Measurements from ENCODE around the gene GOLGA8S.
"Not testable (repeated sequence)": the region's sequence is repeated elsewhere in the genome, so short reads cannot be mapped to it uniquely, and the experiment has no call there.

Gene GOLGA8S

GRCh38 chr15:23354448-23354847 lies at the start of gene GOLGA8S:
Gene GOLGA8S (plus strand): TSS chr15:23354748. CDS start chr15:23354810, 62 bp downstream.
- DNase-seq = not testable (repeated sequence)

- DNase-seq = not testable (repeated sequence)
Observed at GRCh38 chr15:23304805-23305204, 49.7 kb upstream of the GOLGA8S start.

- not testable (repeated sequence) for DNase-seq
Observed at GRCh38 chr15:23305921-23306320, 48.6 kb upstream of the GOLGA8S start.

GRCh38 chr15:23311233-23311632 lies 43.3 kb upstream of the GOLGA8S start:
- DNase-seq = not testable (repeated sequence)

- DNase-seq = not testable (repeated sequence)
Observed at GRCh38 chr15:23334096-23334495, 20.5 kb upstream of the GOLGA8S start, which contains the start of gene GOLGA6L26. Gene GOLGA6L26 (minus strand): TSS chr15:23334196. CDS start chr15:23334135, 61 bp downstream.

- DNase-seq = not testable (repeated sequence)
Observed at GRCh38 chr15:23362622-23363021, 8.1 kb downstream of the GOLGA8S start.

GRCh38 chr15:23364261-23364660 lies 9.7 kb downstream of the GOLGA8S start:
- not testable (repeated sequence) for DNase-seq

GRCh38 chr15:23370578-23370977 lies 16.0 kb downstream of the GOLGA8S start:
- no peak for DNase-seq

GRCh38 chr15:23371134-23371533 lies 16.6 kb downstream of the GOLGA8S start:
- not testable (repeated sequence) for DNase-seq

- not testable (repeated sequence) for DNase-seq
Observed at GRCh38 chr15:23371868-23372267, 17.3 kb downstream of the GOLGA8S start.

- DNase-seq = no peak
Observed at GRCh38 chr15:23372284-23372683, 17.7 kb downstream of the GOLGA8S start.

GRCh38 chr15:23372891-23373600 lies 18.5 kb downstream of the GOLGA8S start:
- DNase-seq = not testable (repeated sequence)

GRCh38 chr15:23374226-23374625 lies 19.7 kb downstream of the GOLGA8S start:
- DNase-seq = not testable (repeated sequence)

GRCh38 chr15:23378946-23379345 lies 24.4 kb downstream of the GOLGA8S start:
- DNase-seq = not testable (repeated sequence)

GRCh38 chr15:23380700-23381099 lies 26.2 kb downstream of the GOLGA8S start:
- DNase-seq = not testable (repeated sequence)

GRCh38 chr15:23381192-23381591 lies 26.6 kb downstream of the GOLGA8S start:
- not testable (repeated sequence) for DNase-seq

- DNase-seq = no peak
Observed at GRCh38 chr15:23384371-23384770, 29.8 kb downstream of the GOLGA8S start.

GRCh38 chr15:23385886-23386430 lies 31.4 kb downstream of the GOLGA8S start:
- DNase-seq = no peak

- no peak for DNase-seq
Observed at GRCh38 chr15:23387621-23388190, 33.2 kb downstream of the GOLGA8S start.

GRCh38 chr15:23395030-23395692 lies 40.6 kb downstream of the GOLGA8S start:
- no peak for DNase-seq

GRCh38 chr15:23395832-23396231 lies 41.3 kb downstream of the GOLGA8S start:
- no peak for DNase-seq

GRCh38 chr15:23397779-23398178 lies 43.2 kb downstream of the GOLGA8S start:
- no peak for DNase-seq

GRCh38 chr15:23398357-23398756 lies 43.8 kb downstream of the GOLGA8S start:
- not testable (repeated sequence) for DNase-seq

Measured in C1 segment of cervical spinal cord (tissue), 14 donors.